ENCODE results near the gene PFN3. TPM values are rescaled to one million over a fixed set of nuclear protein-coding genes. Genes with fewer than 3 reads are reported as not detected.
"Not testable (repeated sequence)": the region's sequence is repeated elsewhere in the genome, so short reads cannot be mapped to it uniquely, and the experiment has no call there.

The PFN3 gene
- total RNA-seq, 1 donor from 2014 or later: not detected

DNA sequence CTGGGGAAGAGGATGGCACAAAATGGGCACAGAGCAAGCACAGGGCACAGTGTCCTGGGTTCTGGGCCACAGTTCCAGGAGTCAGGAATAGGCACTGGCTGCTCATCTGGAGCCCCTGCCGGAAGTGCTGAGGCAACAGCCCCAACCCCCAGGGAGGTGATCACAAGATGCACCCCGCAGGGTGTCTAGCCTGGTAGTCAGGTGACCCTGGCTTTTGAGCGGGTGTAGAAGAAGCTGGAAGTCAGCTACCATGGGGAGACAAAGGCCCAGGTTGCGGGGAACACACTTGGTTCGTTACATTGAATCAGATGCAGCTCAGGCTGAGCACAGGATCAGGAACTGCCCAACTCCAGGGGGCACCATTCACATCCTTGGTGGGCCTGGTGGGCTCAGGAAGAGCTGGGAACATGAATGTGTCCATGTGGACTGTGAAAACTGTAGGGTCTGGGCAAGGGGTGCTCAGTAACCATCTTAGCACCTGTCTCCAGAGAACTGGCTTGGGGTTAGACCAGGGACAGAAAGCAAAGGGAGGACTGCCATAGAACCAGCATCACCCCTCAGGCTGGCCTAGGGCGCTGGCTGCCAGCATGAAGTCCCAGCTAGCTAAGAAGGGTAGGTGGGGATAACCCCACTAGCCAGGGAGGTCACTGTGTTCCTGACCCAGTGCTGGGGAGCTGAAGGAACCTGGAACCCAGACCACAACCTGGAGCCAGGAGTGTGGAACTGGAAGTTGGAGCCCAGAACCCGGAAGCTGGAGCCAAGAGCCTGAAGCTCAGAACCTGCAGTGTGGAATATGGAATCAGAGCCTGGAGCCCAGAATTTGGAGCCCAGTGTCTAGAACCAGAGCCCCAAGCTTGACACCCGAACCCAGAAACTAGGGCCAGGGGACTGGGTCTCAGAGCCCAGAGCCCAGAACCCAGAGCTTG is 22.3 kb downstream of the PFN3 start:
- no peaks in the 10 kb centered on the region for H3K36me3 ChIP-seq (ENCODE audit: control insufficient read depth, insufficient read depth, low read length)
- no peak for FAIRE-seq
- TF ChIP-seq, protein P1, sequence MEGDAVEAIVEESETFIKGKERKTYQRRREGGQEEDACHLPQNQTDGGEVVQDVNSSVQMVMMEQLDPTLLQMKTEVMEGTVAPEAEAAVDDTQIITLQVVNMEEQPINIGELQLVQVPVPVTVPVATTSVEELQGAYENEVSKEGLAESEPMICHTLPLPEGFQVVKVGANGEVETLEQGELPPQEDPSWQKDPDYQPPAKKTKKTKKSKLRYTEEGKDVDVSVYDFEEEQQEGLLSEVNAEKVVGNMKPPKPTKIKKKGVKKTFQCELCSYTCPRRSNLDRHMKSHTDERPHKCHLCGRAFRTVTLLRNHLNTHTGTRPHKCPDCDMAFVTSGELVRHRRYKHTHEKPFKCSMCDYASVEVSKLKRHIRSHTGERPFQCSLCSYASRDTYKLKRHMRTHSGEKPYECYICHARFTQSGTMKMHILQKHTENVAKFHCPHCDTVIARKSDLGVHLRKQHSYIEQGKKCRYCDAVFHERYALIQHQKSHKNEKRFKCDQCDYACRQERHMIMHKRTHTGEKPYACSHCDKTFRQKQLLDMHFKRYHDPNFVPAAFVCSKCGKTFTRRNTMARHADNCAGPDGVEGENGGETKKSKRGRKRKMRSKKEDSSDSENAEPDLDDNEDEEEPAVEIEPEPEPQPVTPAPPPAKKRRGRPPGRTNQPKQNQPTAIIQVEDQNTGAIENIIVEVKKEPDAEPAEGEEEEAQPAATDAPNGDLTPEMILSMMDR (IDR thresholded peaks at IDR 0.05; ENCODE audit: insufficient read depth, low read length, severe bottlenecking): no peak
- DNase-seq (ENCODE audit: low read depth): no peak
- no peaks in the 10 kb centered on the region for H3K27me3 ChIP-seq (ENCODE audit: control insufficient read depth, insufficient read depth, low read length)
- H3K4me3 ChIP-seq (ENCODE audit: low read depth, low read length): no peak overlapping the region

DNA sequence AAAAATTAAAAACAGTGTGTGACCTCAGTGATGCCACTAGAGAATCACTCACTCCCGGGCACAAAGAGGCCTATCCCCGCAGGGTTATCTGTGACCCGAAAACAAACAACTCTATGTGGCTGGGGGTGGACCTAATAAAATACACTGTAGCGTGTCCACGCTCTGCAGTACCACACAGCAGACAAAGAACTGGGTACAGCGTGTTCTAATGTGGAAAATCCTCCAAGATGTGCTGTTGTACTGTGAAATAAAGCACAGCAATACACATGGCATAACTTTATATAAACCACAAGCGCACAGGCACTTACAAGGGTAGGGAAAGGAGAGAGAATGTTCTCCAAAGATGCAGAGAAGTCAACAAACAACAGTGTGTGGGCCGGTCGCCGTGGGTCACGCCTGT is 24.4 kb downstream of the PFN3 start:
- Histone ChIP-seq H3K36me3 (ENCODE audit: control insufficient read depth, insufficient read depth, low read length) (peaks cover 3% of the 10 kb centered on the region), H3K4me3 (ENCODE audit: low read depth, low read length) (no peak overlapping the region), H3K27me3 (ENCODE audit: control insufficient read depth, insufficient read depth, low read length) (no peaks in the 10 kb centered on the region)
- FAIRE-seq (no peak), DNase-seq (ENCODE audit: low read depth) (no peak)
- TF ChIP-seq, protein P1 (IDR thresholded peaks at IDR 0.05; ENCODE audit: insufficient read depth, low read length, severe bottlenecking): no peak

DNA sequence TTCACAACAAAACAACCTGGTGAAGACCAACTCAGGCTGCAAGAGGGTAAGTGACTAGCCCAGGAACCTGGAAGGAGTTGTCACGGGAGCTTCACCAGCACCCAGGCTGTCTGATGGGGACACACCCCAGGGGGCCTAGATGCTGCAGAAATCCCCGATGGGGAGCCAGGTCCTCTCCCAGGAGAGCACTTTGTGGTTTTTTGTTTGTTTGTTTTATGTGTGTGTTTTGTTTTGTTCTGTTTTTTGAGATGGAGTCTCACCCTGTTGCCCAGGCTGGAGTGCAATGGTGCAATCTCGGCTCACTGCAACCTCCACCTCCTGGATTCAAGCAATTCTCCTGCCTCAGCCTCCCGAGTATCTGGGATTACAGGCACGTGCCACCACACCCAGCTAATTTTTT is 24.9 kb downstream of the PFN3 start:
- not testable (repeated sequence) for H3K27me3 ChIP-seq (ENCODE audit: control insufficient read depth, insufficient read depth, low read length); H3K36me3 ChIP-seq (ENCODE audit: control insufficient read depth, insufficient read depth, low read length); DNase-seq (ENCODE audit: low read depth); FAIRE-seq; H3K4me3 ChIP-seq (ENCODE audit: low read depth, low read length)

DNA sequence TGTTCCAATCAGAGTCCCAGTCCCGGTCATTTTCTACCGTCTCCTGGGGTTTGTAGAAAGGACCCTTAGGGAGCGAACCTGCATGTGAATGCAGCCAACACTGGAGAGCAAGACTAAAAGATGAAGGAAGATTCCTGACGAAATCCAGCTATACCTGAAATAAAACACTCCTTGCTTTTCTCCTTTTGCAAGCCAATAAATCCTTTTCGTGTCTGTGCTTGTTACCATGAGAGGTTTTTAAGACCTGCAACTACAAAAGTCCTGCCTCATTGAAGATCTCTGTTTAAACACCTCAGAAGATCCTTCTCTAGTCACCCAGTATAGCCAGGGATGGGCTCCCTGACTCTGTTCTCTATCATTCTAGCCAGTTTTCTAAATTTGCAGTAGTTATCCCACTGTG is 26.2 kb downstream of the PFN3 start:
- Histone ChIP-seq H3K4me3 (ENCODE audit: low read depth, low read length) (no peak overlapping the region), H3K27me3 (ENCODE audit: control insufficient read depth, insufficient read depth, low read length) (no peaks in the 10 kb centered on the region), H3K36me3 (ENCODE audit: control insufficient read depth, insufficient read depth, low read length) (peaks cover 3% of the 10 kb centered on the region)
- no peak for FAIRE-seq
- TF ChIP-seq, protein P1 (IDR thresholded peaks at IDR 0.05; ENCODE audit: insufficient read depth, low read length, severe bottlenecking): no peak
- peak; percentile 42 for DNase-seq (ENCODE audit: low read depth)

DNA sequence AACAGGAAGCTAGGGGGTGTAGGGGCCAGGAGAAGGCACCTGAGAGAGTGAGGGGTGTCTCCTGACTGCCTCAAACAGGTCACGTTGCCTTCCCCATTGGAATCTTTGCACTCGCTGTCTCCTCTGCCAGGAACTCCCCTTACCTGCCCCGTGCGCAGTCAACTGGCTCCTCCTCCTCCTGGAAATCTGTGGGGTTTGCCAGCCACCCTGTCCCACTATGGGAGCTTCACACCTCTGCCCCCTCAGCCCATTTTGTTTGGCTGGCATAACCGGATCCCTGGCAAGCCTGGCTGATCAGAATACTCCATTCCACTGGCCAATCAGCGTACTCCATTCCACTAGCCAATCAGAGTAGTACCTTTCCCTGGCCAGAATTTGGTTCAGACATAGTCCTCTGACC is 26.7 kb downstream of the PFN3 start:
- H3K4me3 ChIP-seq (ENCODE audit: low read depth, low read length): no peak overlapping the region
- DNase-seq (ENCODE audit: low read depth) (peak; percentile 42), FAIRE-seq (no peak)
- TF ChIP-seq, protein P1 (IDR thresholded peaks at IDR 0.05; ENCODE audit: insufficient read depth, low read length, severe bottlenecking): no peak
- H3K36me3 ChIP-seq (ENCODE audit: control insufficient read depth, insufficient read depth, low read length): peaks cover 3% of the 10 kb centered on the region
- H3K27me3 ChIP-seq (ENCODE audit: control insufficient read depth, insufficient read depth, low read length): no peaks in the 10 kb centered on the region

DNA sequence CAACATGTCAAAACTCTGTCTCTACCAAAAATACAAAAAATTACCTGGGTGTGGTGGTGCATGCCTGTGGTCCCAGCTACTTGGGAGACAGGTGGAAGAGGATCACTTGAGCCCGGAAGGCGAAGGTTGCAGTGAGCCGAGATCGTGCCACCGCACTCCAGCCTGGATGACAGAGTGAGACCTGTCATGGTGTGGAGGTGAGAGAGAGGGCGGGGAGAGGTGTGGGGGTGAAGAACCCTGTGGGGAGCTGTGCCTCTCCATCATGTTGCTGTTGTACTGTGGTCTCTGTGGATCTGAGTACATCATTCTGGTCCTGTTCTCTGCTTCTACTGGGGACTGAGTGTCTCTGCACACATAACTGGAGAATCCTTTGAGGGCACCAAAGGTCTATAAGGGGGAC is 27.6 kb downstream of the PFN3 start:
- no peak for FAIRE-seq
- TF ChIP-seq, protein P1 (IDR thresholded peaks at IDR 0.05; ENCODE audit: insufficient read depth, low read length, severe bottlenecking): no peak

More for the DNA sequence above, 27.6 kb downstream of the PFN3 start:
- Histone ChIP-seq H3K36me3 (ENCODE audit: control insufficient read depth, insufficient read depth, low read length) (peaks cover 3% of the 10 kb centered on the region), H3K4me3 (ENCODE audit: low read depth, low read length) (no peak overlapping the region), H3K27me3 (ENCODE audit: control insufficient read depth, insufficient read depth, low read length) (no peaks in the 10 kb centered on the region)
- no peak for DNase-seq (ENCODE audit: low read depth)

Data from bronchial epithelial cell (primary cell).